Measurements from ENCODE around the gene PPP4R3A. TPM values are rescaled to one million over a fixed set of nuclear protein-coding genes. Genes with fewer than 3 reads are reported as not detected.
"Not testable (repeated sequence)": the region's sequence is repeated elsewhere in the genome, so short reads cannot be mapped to it uniquely, and the experiment has no call there.

PPP4R3A gene
- total RNA-seq, 1 donor, result 175 TPM

DNA sequence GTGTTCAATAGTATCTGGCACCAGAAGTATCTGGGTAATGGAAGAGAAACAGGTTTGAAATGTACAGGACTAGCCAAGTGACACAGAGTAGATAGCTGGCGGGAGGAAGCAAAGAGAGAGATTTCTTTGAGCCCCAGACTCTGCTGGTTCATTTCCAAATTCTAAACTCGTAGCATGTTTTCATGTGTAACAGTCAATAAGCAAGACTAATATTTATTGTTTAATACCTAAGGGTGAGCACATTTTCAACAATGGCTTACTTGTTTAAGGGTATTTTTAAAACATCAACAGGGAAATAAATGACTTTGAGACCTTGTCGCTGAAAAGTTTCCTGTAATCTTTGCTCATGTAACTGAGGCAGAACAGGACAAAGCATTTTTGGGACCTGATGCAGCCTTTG lies 80.7 kb downstream of the PPP4R3A start:
- Histone ChIP-seq H3K27me3 (ENCODE audit: insufficient read depth, low read length) (no peaks in the 10 kb centered on the region), H3K4me3 (ENCODE audit: low read length) (no peak overlapping the region), H3K4me1 (ENCODE audit: insufficient read depth, low read length) (peaks cover 18% of the 10 kb centered on the region), H3K9me3 (ENCODE audit: low read depth, low read length) (no peaks in the 10 kb centered on the region)

- H3K27me3 ChIP-seq (ENCODE audit: insufficient read depth, low read length); H3K9me3 ChIP-seq (ENCODE audit: low read depth, low read length); H3K4me3 ChIP-seq (ENCODE audit: low read length): not testable (repeated sequence)
- H3K4me1 ChIP-seq (ENCODE audit: insufficient read depth, low read length), result peaks cover 18% of the 10 kb centered on the region
Measured at GRCh38 chr14:91428931-91429330, 81.2 kb downstream of the PPP4R3A start.

DNA sequence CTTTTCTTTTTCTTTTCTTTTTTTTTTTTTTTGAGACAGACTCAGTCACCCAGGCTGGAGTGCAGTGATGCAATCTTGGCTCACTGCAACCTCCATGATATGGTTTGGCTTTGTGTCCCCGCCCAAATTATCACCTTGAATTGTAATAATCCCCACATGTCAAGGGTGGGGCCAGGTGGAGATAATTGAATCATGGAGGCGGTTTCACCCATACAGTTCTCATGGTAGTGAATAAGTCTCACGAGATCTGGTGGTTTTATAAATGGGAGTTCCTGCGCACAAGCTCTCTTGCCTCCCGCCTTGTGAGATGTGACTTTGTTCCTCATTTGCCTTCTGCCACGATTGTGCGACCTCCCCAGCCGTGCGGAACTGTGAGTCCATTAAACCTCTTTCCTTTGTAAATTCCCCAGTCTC lies 84.6 kb downstream of the PPP4R3A start:
- not testable (repeated sequence) for H3K4me3 ChIP-seq (ENCODE audit: low read length); H3K27me3 ChIP-seq (ENCODE audit: insufficient read depth, low read length); H3K9me3 ChIP-seq (ENCODE audit: low read depth, low read length)
- peaks cover 33% of the 10 kb centered on the region for H3K4me1 ChIP-seq (ENCODE audit: insufficient read depth, low read length)

DNA sequence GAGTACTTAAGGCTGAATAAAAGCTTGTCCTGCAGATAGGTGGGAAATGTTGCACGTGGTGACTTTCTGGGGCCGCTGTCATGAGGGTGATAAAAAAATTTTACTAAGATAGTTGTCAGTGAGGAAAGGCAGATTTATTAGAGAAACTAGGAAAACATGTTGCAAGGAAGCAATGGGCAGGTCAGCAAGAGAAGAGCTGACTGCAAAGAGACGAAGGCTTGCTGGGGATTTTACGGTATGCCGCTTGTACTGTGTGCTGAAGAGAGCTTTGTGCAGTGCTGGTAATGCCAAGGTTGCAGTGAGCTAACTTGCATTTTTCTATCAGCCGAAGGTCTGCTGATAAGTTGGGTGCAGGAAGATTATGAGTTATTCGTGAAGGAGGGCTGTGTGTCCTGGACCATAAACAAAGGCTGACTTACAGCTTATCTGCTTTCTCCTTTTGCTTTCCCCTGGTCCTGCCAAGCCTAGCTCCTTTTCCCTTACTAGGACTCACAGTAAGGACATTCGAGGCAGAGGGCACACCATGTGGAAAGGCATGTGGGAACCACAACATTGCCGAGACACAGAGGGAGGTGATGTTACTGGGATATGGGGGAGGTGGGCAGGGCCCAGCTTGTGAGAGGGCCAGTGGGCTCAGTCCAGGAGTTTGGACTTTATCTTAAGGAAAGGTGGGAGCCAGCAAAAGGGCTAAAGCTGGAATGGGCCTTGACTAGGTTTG lies 85.1 kb downstream of the PPP4R3A start:
- H3K4me1 ChIP-seq (ENCODE audit: insufficient read depth, low read length), result peaks cover 36% of the 10 kb centered on the region
- no peaks in the 10 kb centered on the region for H3K9me3 ChIP-seq (ENCODE audit: low read depth, low read length)
- H3K27me3 ChIP-seq (ENCODE audit: insufficient read depth, low read length), result no peaks in the 10 kb centered on the region
- H3K4me3 ChIP-seq (ENCODE audit: low read length), result no peak overlapping the region

DNA sequence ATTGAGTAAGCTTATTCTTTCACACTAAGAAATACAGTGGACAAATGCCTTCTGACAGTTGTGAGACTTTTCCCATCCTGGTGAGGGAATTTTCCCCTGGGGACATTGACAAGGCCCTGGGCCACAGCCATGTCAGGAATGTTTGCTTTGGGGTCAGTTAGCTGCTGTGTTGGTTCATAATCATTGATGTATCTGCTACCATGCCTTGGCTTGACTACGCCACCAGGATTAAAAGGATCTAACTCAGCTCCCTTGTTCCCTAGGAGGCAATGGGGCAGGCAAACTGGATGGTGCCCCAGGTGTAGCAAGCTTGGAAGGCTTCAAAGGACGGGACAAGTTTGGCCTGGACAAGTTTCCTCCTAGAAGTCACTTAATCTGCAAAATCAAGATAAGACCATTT lies 89.4 kb downstream of the PPP4R3A start:
- Histone ChIP-seq H3K27me3 (ENCODE audit: insufficient read depth, low read length) (no peaks in the 10 kb centered on the region), H3K4me3 (ENCODE audit: low read length) (no peak overlapping the region), H3K9me3 (ENCODE audit: low read depth, low read length) (no peaks in the 10 kb centered on the region), H3K4me1 (ENCODE audit: insufficient read depth, low read length) (peaks cover 52% of the 10 kb centered on the region)

DNA sequence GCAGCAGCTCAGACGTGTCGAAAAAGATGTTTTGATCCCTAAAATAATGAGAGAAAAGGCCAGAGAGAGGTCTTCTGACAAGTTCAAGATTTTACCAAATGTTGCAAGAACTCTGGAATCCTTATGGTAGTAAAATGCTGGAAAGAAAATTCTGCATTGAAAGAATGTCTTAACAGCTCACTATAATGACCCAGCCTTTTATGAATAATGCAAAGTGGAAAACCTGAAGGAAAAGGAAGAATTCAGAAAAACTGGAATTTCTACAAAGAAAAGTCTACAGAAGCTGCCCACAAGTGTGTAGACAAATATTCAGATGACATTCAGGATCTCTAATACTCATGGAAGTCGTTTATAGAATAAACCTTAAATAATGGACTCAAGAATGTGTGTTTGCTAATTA lies 90.7 kb downstream of the PPP4R3A start:
- no peaks in the 10 kb centered on the region for H3K27me3 ChIP-seq (ENCODE audit: insufficient read depth, low read length)
- peaks cover 55% of the 10 kb centered on the region for H3K4me1 ChIP-seq (ENCODE audit: insufficient read depth, low read length)
- H3K9me3 ChIP-seq (ENCODE audit: low read depth, low read length), result no peaks in the 10 kb centered on the region
- H3K4me3 ChIP-seq (ENCODE audit: low read length), result no peak overlapping the region

GRCh38 chr14:91419044-91419397 lies 91.1 kb downstream of the PPP4R3A start:
- no peaks in the 10 kb centered on the region for H3K27me3 ChIP-seq (ENCODE audit: insufficient read depth, low read length)
- no peaks in the 10 kb centered on the region for H3K9me3 ChIP-seq (ENCODE audit: low read depth, low read length)
- peak overlapping the region; percentile 95 for H3K4me3 ChIP-seq (ENCODE audit: low read length)
- H3K4me1 ChIP-seq (ENCODE audit: insufficient read depth, low read length), result peaks cover 60% of the 10 kb centered on the region

GRCh38 chr14:91418387-91419043 lies 91.6 kb downstream of the PPP4R3A start:
- peaks cover 65% of the 10 kb centered on the region for H3K4me1 ChIP-seq (ENCODE audit: insufficient read depth, low read length)
- no peaks in the 10 kb centered on the region for H3K27me3 ChIP-seq (ENCODE audit: insufficient read depth, low read length)
- H3K4me3 ChIP-seq (ENCODE audit: low read length), result peak overlapping the region; percentile 95
- H3K9me3 ChIP-seq (ENCODE audit: low read depth, low read length), result no peaks in the 10 kb centered on the region

GRCh38 chr14:91417983-91418386 lies 92.1 kb downstream of the PPP4R3A start:
- Histone ChIP-seq H3K4me3 (ENCODE audit: low read length) (peak overlapping the region; percentile 95), H3K4me1 (ENCODE audit: insufficient read depth, low read length) (peaks cover 70% of the 10 kb centered on the region), H3K27me3 (ENCODE audit: insufficient read depth, low read length) (no peaks in the 10 kb centered on the region), H3K9me3 (ENCODE audit: low read depth, low read length) (no peaks in the 10 kb centered on the region)

GRCh38 chr14:91417120-91417982 lies 92.8 kb downstream of the PPP4R3A start, which contains the start of gene CCDC88C:
TSS of gene CCDC88C (minus strand) at chr14:91417820. CDS start at chr14:91417690, 130 bp downstream.
- Histone ChIP-seq H3K4me3 (ENCODE audit: low read length) (peak within 1 kb of the TSS; percentile 95), H3K4me1 (ENCODE audit: insufficient read depth, low read length) (peaks cover 76% of the 10 kb centered on the region), H3K27me3 (ENCODE audit: insufficient read depth, low read length) (no peaks in the 10 kb centered on the region), H3K9me3 (ENCODE audit: low read depth, low read length) (no peaks in the 10 kb centered on the region)

GRCh38 chr14:91416744-91417119 lies 93.4 kb downstream of the PPP4R3A start:
- peaks cover 78% of the 10 kb centered on the region for H3K4me1 ChIP-seq (ENCODE audit: insufficient read depth, low read length)
- no peaks in the 10 kb centered on the region for H3K27me3 ChIP-seq (ENCODE audit: insufficient read depth, low read length)
- H3K4me3 ChIP-seq (ENCODE audit: low read length), result peak overlapping the region; percentile 95
- no peaks in the 10 kb centered on the region for H3K9me3 ChIP-seq (ENCODE audit: low read depth, low read length)

DNA sequence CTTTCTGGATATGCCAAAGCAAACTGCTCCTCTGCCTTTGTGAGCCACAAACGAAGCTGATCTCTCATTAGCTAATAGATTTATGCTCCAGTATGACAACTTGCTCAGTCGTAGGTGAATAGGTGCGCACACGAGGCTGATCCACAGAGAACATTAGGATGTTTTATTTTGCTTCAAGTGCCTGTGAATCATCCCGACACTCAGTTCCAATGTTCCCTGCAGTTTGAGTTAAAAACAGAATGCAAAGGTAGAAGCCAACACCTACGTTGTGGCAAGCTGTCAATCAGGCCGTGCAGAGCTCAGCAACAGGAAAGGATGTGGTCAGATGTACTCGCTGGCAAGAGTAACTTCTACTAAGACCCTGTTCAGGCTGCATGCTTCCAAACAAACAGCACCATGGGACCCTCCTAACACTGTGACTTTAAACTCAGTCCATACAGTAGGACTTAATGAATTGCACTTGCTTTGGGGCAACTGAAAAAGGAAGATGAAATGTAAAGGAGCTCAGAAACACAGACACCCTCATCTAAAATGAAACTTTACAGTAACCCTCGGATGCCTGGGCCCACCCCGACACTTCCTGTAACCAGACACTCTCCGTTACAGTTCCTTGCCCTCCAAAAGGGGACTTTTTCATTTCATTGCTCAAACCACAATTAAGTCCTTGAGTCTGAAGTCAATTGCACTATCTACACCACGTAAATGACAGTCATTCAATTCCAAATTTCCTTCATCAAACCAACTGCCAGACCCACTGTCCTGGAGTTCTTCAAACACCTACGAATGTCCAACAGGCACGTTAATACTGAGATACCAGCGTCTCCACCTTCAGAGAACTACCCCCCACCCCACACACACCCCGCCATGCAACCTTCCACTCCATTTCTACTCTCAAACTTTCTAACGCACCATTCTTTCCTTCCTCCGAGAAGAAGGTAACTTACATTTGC lies 94.0 kb downstream of the PPP4R3A start:
- Histone ChIP-seq H3K9me3 (ENCODE audit: low read depth, low read length) (no peaks in the 10 kb centered on the region), H3K27me3 (ENCODE audit: insufficient read depth, low read length) (no peaks in the 10 kb centered on the region), H3K4me1 (ENCODE audit: insufficient read depth, low read length) (peaks cover 78% of the 10 kb centered on the region), H3K4me3 (ENCODE audit: low read length) (peak overlapping the region; percentile 95)

DNA sequence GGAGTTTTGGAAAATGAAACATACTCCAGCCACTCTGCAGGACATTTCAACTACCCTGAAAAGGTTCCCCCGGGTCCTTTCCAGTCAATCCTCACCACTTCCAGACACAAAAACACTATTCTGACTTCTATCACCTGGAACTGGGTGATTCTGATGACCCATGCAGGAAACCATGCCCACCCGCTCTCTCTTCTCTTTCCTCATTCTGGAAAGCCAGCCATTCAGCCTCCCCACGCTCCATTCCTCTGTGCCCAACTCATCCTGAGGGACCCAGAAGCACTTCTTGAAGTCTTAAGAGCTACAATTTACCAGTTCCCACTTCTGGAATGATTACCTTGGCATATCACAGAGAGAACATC lies 95.7 kb downstream of the PPP4R3A start:
- no peaks in the 10 kb centered on the region for H3K27me3 ChIP-seq (ENCODE audit: insufficient read depth, low read length)
- H3K4me3 ChIP-seq (ENCODE audit: low read length), result peak overlapping the region; percentile 95
- no peaks in the 10 kb centered on the region for H3K9me3 ChIP-seq (ENCODE audit: low read depth, low read length)

More for the DNA sequence above, 95.7 kb downstream of the PPP4R3A start:
- H3K4me1 ChIP-seq (ENCODE audit: insufficient read depth, low read length), result peaks cover 86% of the 10 kb centered on the region

All from mononuclear cell (primary cell).